ENCODE results near the gene ZNF503.

ZNF503 gene

DNA sequence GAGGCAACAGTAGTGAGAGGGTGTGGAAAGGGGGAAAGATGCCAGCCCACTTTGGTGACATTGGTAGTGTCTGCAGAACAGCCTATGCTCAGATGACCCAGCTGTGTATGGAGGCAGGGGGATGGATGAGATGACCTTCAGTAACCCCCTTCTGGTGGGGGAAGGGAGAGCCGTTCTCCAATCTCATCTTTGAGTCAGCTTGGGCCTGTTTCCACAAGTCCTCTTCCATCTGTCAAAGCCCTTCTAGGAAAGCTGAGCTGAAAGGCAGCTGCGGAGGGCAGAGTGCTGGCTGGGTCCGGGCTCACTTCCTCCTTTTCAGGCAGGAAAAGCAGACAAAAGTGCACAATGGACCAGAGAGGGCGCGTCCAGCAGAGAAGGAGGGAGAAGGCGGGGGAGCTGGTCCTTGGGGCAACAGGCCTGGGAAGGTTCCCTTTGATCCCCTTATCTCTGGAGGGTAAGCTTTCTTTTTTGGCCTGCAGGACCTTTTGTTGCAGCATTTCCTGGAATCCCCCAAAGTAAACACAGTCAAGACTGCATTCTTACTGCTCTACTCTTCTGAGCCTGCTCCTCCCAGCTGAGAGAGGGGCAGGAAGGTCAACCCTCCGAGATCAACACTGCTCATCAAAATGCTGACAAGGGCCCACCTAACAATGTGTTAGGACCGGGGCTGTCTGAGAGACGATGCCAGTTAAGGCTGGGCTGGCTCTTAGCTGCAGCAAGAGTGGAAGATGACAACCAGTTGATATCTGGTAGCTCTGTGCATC is 28.6 kb upstream of the ZNF503 start:
- no peak for DNase-seq

DNA sequence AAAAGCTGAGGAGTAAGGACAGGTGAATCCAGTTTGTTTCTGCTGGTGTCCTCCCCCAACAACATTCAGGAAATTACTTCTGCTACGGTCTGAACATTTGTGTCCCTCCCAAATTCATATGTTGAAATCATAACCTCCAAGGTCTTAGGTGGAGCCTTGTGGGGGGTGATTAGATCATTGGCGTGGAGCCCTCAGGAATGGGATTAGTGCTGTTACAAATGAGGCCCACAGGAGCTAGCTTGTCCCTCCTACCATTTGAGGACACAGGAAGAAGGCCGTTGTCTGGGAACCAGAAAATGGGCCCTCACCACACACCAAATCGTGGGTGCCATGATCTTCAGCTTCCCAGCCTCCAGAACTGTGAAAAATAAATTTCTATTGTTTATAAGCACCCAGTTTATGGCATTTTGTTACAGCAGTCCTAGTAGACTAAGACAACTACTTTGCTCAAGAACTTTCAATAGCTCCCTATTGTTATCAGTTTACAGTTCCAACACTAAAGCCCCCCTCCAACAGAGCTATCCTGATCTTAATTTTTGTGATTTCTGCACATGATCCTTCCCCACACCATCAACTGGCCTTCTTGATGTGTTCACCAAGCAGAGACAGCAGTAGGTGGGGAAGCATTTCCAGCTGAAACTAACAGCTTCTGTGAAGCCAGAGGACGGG is 27.7 kb upstream of the ZNF503 start:
- no peak for DNase-seq

DNA sequence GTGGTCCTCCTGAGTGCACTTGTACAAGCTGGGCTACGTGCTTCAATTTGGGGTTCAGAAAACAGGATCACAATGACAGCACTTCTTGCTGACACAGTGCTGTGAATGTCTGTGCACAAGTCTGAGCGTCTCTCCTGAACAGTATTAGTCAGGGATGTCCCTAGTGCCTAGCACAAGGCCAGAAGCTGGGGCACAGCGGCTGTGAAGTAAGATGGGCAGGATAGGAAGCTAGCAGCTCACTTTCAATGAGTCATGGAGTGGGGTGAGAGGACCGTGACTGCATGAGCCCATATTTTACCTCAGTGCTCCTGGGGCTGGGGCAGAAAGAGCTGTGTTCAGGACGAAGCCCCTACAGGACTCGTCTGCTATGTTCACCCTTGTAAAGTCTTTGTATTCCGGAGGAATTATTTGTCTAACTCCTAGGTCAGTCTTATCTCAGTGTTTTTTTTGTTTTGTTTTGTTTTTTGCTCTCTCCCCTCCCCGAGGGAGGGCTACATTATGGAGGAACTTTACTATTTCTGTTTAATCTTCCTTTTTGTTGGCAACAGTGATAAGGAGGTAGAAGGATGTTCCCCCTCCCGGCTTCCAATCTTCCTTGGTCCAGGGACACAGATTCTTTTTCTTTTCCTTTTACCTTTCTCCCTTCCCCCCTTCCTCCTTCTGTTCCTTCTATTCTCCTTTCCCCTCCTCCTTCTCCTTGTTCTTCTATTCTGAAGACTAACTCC is 27.0 kb upstream of the ZNF503 start:
- no peak for DNase-seq

DNA sequence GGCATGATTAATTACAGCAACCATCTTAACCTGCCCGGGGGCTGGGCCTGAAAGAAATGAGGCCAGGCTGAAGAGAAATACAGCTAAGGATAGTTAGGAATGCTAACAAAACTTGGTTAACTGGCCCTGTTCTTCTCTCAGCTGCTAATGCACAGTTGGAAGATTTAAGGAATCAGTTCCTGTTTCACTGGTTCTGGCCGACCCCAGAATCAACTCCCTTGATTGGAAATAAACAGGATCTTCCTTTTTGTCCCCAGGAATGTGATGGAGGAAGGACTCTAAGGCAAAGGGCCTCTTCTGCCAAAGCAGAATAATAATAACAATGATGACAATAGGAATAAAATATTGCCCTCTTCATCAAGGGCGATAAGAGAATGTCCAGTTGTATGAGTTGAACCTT is 26.4 kb upstream of the ZNF503 start:
- DNase-seq: no peak

DNA sequence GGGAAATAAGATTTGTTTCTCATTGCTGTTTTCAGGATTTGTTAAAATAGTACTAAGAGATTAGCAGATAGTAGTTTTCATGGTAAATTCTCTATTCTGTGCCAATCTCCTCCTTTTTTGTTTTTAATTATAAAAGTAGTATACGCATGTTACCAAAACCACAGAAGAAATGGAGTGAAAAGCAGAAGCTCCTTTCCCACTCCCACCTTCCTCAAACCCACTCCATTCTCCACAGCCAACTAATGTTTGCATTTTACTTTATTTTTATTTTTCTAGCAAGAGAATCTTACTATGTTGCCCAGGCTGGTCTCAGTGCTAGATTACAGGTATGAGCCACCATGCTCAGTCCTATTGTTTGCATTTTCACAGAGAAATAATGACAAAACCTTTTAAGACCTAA is 25.3 kb upstream of the ZNF503 start:
- DNase-seq: no peak

DNA sequence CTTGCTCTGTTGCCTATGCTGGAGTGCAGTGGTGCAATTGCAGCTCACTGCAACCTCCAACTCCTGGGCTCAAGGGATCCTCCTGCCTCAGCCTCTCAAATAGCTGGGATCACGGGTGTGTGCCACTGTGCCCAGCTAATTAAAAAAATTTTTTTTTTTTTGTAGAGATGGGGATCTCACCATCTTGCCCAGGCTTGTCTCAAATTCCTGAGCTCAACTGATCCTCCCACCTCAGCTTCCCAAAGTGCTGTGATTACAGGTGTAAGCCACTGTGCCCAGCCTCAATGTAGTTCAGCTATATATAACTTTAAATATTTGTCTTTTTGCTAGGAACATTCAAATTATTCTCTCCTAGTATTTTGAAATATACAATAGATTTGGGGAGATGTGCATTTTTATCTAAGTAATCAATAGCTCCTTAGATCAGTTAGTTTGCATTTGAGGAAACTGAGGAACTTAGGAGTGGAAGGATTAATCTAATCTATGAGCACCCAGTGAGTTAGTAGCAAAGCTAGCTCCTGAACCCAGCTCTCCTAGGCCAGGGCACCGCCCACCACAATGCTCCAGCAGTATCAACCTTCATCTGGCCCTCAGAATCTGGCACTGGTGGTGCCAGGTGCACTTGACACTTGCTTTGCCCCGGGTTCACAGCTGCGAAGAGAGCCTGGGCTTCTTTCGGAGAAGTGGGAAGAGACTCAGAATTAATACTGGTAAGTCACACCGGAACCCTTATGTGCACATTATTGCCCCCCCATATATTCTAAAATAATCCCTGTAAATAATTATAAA is 23.9 kb upstream of the ZNF503 start:
- no peak for DNase-seq

DNA sequence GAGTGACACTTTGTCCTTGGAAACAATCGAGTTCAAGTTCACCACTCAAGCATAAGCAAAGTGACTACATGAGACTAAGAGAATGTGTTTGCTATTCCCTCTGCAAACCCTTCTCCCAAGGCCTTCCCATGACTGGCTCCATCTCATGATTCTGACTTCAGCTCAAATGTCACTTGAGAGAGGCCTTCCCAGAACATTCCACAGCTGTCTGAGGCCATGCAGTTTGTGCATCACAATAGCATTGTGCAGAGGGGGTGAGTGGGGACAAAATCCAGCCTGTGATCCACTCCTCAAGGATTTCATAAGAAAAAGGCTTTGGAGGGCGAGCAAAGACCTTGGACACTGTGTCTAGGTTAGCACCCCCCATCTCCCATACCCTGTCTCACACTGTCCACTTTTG is 23.0 kb upstream of the ZNF503 start:
- DNase-seq: no peak

DNA sequence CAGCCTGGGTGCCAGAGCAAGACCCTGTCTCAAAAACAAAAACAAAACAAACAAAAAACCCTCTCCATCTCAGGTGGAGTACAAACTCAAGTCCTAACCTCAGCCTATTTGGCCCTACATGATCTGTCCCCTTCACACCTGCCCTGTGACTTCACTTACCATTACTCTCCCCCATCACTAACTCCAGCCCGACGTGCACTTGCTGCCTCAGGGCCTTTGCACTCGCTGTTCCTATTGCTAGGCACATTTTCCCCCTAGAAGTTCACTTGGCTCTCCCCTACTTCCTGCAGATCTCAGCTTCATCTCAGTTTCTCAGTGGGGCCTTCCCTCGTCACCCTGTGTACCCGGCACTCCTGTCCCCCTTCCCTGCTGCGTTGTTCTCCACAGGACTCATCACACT is 21.3 kb upstream of the ZNF503 start:
- no peak for DNase-seq

DNA sequence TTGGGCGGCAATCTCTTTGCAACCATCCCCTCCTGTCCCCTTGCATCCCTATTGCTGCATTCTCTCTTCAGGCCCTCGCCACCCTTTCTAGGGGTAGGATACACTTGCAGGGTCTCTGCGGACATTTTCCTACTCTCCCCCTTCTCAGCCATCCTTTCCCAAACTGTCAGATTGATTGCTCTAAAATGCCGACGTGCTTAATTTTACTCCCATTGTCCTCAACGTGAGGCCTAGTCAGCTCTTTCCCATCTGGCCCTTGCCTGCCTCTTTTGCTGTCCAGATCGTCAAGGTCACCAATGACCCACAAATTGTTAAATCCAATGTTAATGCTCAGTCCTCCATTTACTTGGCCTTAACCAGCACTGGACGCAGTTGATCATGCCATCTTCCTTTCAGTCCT is 17.1 kb upstream of the ZNF503 start:
- no peak for DNase-seq

DNA sequence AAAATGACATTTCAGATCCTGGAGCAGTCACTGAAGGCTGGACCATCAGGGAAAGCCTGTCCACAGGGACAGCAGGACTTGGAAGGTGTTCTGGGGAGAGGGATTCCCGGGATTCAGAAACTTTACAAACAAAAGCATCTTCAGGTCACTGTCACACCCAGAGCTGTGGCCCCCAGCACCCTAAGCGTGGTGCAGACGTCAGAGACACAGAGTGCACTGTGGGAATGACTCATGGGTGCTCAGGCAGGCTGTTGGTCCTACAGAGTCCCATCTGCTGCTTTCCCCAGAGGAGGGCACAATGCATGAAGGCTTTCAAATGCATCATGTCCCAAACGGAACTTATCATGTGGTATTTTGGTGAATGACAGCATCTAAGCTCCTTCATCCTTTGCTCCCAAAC is 16.7 kb upstream of the ZNF503 start:
- DNase-seq: no peak

DNA sequence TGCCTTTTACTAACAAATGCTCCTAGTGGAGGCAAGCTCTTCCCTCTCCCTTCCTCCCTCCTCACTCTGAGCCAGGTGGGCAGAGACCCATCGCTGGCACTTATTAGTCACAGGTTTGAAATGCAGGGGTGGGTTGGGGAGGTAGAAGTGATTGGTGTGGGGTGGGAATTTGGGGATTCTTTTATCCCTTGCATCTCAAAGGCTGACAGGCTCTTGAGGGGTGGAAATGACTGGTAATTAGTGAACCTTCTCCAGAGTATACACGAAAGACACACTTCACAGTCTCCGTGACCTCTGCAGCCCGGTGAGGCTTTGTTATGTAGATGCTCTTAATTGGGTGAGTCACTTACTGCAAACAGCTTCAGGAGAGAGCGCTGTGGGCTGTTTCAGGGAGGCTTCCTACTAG is 16.0 kb upstream of the ZNF503 start:
- peak; percentile 23 for DNase-seq

DNA sequence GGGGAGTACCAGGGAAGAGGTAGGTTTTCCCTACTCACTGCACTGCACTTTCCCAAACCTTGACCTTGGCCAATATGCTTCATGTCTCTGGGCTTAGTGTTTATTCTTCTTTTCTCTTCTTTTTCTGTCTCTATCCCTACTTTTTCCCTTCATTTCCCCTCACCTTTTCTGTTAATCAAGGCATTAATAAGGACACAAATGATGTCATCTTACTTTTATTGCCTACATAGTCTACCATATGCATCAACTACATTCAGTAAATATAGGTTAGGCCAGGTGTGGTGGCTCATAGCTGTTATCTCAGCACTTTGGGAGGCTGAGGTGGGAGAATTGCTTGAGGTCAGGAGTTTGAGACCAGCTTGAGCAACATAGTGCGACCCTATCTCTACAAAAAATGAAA is 13.0 kb upstream of the ZNF503 start:
- DNase-seq: no peak

DNA sequence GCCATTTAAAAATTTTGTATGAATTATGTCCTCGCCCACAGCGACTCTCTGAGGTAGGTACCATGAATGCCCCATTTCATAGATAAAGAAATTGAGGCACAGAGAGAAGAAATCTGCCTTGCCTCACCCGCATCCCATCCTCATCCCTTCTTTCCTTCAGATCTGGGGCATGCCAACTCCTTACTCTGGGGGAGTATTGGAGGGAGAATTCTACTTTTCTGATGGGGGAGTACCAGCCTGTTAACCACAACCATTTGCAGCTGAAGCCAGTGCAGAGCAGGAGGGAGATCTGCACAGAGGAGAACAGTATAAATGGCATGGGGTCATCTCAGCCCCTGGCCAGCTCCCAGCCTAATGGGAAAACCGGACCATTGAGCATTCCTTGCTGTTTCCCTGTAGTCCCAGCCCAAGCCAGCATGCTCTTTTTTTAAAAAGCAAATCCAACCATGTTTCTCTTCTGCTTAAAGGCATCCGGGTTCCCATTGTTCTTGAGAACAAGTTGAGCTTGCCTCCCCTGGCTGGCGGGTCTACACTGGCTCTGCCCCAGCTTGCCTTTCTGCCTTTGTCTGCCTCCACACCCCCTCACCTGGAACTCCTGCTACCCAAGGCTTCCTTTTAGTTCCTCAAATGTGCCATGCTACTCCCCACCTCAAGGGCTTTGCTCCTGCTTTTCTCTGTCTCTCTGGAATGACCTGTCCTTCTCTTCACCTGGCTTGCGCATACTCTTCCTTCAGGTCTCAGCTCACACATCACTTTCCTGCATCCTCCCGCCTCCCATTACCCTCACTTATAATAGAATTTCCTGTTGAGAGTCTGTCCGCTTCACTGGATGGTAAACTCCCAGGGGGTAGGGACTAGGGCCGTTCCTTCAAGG is 8.8 kb upstream of the ZNF503 start:
- DNase-seq: no peak

DNA sequence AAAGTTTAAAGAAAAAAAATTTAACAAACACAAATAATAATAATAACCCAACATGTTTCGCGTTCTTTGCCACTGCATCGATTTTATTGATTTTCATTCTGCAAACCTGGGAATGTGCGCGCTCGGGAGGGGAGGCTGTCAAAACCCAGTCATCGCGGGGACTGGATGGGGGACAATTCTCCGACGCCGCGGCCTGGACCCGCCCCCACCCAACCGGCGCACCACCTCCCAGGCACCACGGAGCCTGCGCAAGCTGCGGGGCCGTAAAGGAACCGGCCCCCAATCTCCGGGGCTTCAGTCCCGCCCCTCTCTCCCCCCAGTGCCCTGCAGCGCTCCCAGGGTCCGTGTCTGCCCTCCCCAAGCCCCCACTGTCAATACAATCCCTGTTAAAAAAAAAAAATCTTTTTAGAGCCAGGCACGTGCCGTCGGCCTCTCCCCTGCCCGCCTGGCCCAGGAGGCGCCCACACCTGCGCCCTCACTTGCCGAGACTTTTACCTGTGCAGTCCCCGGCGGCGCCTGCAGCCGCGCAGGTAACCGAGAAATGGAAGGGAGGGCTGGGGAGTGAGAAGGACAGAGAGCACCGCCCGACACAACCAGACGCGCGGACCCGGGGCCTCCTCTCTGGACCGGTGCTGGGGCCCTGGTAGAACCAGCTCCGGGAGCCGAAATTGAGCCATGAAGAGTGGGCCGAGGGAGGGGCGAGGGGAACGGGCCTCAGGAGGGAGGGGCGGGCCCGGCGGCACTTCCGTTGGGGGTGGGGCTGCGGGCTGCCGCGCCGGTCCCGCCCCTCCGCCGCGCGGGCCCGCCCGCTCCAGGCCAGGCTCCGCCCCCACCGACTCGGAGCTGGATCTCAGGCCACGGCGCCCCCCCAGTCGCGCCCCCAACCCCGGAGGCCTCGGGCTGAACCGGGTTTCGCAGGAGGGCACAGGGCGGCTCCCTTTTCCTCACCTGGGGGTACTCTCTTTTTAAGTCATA is 7.6 kb upstream of the ZNF503 start:
- peak; percentile 40 for DNase-seq

DNA sequence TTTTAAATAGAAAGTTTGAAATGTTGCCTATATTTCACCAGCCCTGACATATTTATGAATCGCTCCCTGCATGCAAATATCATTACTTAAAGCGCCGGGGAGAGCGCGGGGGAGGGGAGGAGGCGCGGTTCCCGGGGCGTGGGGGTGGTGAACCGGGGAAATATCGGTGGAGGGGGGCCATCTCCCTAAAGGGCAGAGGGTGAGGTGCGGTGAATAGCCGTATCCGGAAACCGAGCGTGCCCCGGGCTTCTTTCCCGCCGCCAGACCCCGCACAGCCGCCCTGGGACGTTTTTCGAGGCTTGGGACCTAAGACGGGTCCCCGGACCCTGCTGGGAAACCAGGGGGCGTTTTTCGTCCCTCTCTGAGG is 6.9 kb upstream of the ZNF503 start:
- DNase-seq: no peak

DNA sequence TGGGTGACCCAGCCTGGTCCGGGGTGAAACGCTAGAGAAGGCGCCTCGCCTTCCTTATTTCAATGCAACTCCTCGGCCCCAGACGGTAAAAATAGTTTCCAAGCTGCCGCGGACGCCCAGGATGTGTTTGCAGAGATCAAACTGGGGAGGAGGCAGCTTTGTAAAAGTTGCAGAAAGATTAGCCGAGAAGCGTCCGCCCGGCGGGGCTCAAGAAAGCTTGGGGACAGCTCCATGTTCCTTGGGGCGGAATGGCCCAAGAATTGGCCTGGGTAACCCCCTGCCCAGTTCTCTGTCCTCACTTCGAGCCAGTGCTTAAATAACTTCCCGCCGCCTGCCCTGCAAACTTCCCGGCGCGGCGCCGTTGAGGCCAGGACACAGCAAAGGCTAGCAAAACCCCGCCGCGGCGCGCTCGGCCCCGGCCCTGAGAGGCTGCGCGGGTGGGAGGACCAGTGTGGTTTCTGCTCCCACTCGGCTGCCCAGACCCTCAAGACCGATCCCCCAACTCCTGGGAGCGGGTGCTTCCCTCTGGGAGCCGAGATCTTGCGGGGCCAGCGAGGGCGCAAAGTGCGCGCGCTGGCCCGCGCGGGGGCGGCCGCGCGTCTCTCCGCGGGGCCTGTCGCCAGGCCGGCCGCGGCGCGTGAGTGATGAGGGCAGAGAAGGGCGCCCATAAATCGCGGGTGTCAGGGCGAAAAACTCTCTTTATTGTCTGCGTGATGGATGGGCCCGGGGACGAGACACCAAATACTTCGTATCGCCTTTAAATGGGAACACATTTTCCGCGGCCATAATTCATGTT is 6.3 kb upstream of the ZNF503 start:
- no peak for DNase-seq

DNA sequence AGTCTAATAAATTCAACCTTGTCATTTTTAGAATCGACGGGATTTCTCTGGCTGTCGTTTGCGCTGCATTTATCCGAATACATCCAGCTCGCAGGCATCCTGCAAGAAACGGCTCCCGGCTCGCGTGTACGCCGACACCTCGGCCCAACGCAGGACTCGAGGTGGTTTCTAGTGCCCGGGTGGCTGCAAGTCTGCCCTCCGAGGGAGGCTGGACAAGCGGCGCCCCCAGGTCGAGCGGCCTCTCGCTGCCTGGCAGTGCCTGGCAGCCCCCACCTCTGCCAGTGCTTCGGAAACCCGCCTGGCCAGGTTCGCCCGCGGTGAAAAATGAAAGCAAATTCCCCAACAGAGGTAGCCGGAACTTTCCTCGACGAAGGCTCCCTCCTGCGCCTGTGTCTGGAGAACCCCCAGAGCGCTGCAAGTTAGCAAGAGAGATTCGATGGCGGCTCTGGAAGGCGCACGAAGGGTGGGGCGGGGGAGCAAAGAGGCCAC is 5.7 kb upstream of the ZNF503 start:
- no peak for DNase-seq

DNA sequence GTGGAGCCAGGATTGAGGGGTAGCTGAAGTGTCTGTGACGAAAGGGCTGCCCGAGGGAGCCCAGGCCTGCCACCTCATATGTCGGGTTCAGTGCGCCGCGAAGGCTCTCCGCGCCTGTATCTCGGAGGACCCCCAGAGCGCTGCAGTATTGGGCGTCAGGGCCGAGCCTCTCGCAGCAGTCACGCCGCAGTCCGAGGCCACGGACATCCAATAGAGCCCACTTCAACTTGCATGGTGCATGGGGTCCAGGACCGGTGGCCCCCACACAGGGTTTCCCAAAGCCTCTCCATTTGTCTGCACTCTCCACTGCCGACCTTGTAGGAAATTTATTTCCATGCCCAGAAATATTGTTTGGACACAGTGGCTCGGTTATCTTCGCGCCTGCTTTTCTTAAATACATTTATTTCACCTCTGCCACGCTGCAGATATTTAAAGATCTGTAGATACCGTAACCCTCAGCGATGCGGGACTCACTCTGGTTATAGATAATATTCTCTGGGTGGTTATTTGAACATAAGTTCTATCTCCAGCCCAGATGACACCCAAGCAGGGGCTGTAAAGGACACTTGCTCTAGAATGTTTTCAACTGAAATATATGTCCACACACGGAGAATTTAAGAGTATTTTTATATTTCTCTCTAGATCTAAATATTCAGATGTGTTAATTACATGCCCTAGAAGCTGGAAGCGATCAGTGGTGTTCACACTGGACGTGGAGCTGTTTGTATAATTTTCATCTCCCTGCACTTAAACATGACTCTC is 5.1 kb upstream of the ZNF503 start:
- DNase-seq: no peak

Data from DMS79 treated with DMSO at 0.1 percent for 48 hours (cell line).